ENCODE data around the gene ZNF521. TPM values are rescaled to one million over a fixed set of nuclear protein-coding genes. Genes with fewer than 3 reads are reported as not detected.

ZNF521 gene
- total and polyA plus RNA-seq, 2 of the 13 experiments (the other 11 are each of a cell fraction or from before 2014, with no cell fraction given): 0.02 TPM; not detected in 1

- ATAC-seq (no peak), FAIRE-seq (no peak), DNase-seq (ENCODE audit: low spot score) (no peak)
- Histone ChIP-seq H3K79me2 (ENCODE audit: insufficient read depth, low read length) (no peaks in the 10 kb centered on the region), H3K36me3 (replicated peaks in 1 of 2; ENCODE audit: control insufficient read depth in 1 of 2, insufficient read depth in 2 of 2, low read length in 2 of 2) (no peaks in the 10 kb centered on the region), H3K4me1 (ENCODE audit: insufficient read depth, low read length) (no peaks in the 10 kb centered on the region), H3K9me3 (ENCODE audit: low read length) (no peaks in the 10 kb centered on the region), H3K9ac (ENCODE audit: insufficient read depth, low read depth, low read length) (no peak overlapping the region), H3K27ac (ENCODE audit: extremely low read length, insufficient read depth, low read length) (no peak overlapping the region), H3K4me3 (replicated peaks in 1 of 3; ENCODE audit: insufficient read depth in 1 of 3, low read depth in 2 of 3, low read length in 3 of 3) (no peak overlapping the region), H3K4me2 (ENCODE audit: low read depth, low read length) (no peak overlapping the region), H2AFZ (ENCODE audit: low read length) (no peak overlapping the region), H4K20me1 (ENCODE audit: insufficient read depth, low read length) (no peaks in the 10 kb centered on the region), H3K27me3 (ENCODE audit: control insufficient read depth in 1 of 2, insufficient read depth in 2 of 2, low read length in 2 of 2) (no peaks in the 10 kb centered on the region)
- intact Hi-C loops (cut with micrococcal nuclease; ENCODE audit: unreplicated experiment) (no loop called here), in situ Hi-C loops (cut with HindIII; ENCODE audit: extremely low pct_ligation_motif_present, low pct_unique_long_range_greater_than_20kb) (no loop called here)
- BruUV-seq (replicated peaks): no TSS peak
- TF ChIP-seq ZNF574 (CRISPR knock-in tag; IDR thresholded peaks at IDR 0.05) (no peak), POGZ (CRISPR knock-in tag; IDR thresholded peaks at IDR 0.05) (no peak), TIGD3 (CRISPR knock-in tag; IDR thresholded peaks at IDR 0.05; ENCODE audit: borderline replicate concordance) (no peak), ZNF567 (CRISPR knock-in tag; IDR thresholded peaks at IDR 0.05; ENCODE audit: borderline replicate concordance) (no peak), RBAK (CRISPR knock-in tag; IDR thresholded peaks at IDR 0.05) (no peak), TCF7 (IDR thresholded peaks at IDR 0.05; ENCODE audit: low read depth) (no peak), ELF3 (CRISPR knock-in tag; IDR thresholded peaks at IDR 0.05) (no peak), ZNF800 (CRISPR knock-in tag; IDR thresholded peaks at IDR 0.05) (no peak), MTA3 (CRISPR knock-in tag; IDR thresholded peaks at IDR 0.05) (no peak), ZNF235 (CRISPR knock-in tag; IDR thresholded peaks at IDR 0.05; ENCODE audit: borderline replicate concordance) (no peak), ZNF639 (CRISPR knock-in tag; conservative IDR thresholded peaks at IDR 0.05) (no peak), ZNF383 (CRISPR knock-in tag; IDR thresholded peaks at IDR 0.05; ENCODE audit: borderline replicate concordance) (no peak), REXO4 (CRISPR knock-in tag; IDR thresholded peaks at IDR 0.05; ENCODE audit: borderline replicate concordance) (no peak), CBX5 (CRISPR knock-in tag; IDR thresholded peaks at IDR 0.05; ENCODE audit: borderline replicate concordance) (no peak), ZNF101 (CRISPR knock-in tag; IDR thresholded peaks at IDR 0.05; ENCODE audit: borderline replicate concordance, low read depth) (no peak)
- 22% methylated on average over 3 of the region's 3 CpGs for WGBS (ENCODE audit: low lambda C conversion rate)
- POLR2A ChIA-PET: no interaction called here
- CTCF ChIA-PET (ENCODE audit: low intra/inter-chr PET ratio, low total read pairs): no interaction called here
Measured at GRCh38 chr18:25250474-25250851, 101.5 kb downstream of the ZNF521 start.
